OCI-LY1 (cell line): Measurements from ENCODE around the gene PRR5.

Experiments used
- CTCF ChIP-seq: fragments of 200-600 bp; sonication (generic), shearing (Covaris generic); IDR thresholded peaks from 2 replicates; pipeline ENCODE4 v1.5.1; 2017; ENCODE audit warnings: mild to moderate bottlenecking, antibody characterized with exemption, low read length, moderate library complexity, mixed read lengths
- EZH2 ChIP-seq: fragments of 200-600 bp; sonication (generic), shearing (Covaris generic); IDR thresholded peaks from 2 replicates; pipeline ENCODE4 v1.8.0; 2017; ENCODE audit warnings: borderline replicate concordance, mixed run types, mild to moderate bottlenecking, antibody characterized with exemption, low read length, moderate library complexity, mixed read lengths

- TF ChIP-seq CTCF: no peak
- no peak for TF ChIP-seq EZH2
These were observed 1.4 kb downstream of the PRR5 start for GRCh38 chr22:44703255-44703870.
